Esophagus muscularis mucosa (tissue), 4 donors: Measurements from ENCODE around the gene PRPF31. TPM values are rescaled to one million over a fixed set of nuclear protein-coding genes. Genes with fewer than 3 reads are reported as not detected.
A peak's percentile ranks its signal among the peaks of the same experiment; 100 is the strongest.

Source experiments
- DNase-seq: peaks from one replicate; pipeline ENCODE4 v3.0.0-alpha.2; 2017; ENCODE audit errors: extremely low spot score
- H3K27ac ChIP-seq, 4 donors: fragments of 200-600 bp; sonication (generic); replicated peaks in 1 of 4; 1 replicate in 3 of 4; 2 replicates in 1 of 4; pipeline ENCODE4 v1.5.1; 2016 to 2019; ENCODE audit warnings: mild to moderate bottlenecking in 1 of 4
- H3K27me3 ChIP-seq, 4 donors: fragments of 200-600 bp; sonication (generic); one replicate each; pipeline versions ENCODE4 v1.5.1 to v1.6.0; 2016 to 2019
- H3K36me3 ChIP-seq, 4 donors: fragments of 200-600 bp; sonication (generic); one replicate each; pipeline ENCODE4 v1.5.1; 2016 to 2019
- H3K4me1 ChIP-seq, 4 donors: fragments of 200-600 bp; sonication (generic); one replicate each; pipeline ENCODE4 v1.5.1; 2016 to 2019
- H3K4me3 ChIP-seq, 4 donors: fragments of 200-600 bp; sonication (generic); 1 replicate in 2 of 4; 2 replicates in 2 of 4; pipeline ENCODE4 v1.5.1; 2016 to 2019; ENCODE audit warnings: mild to moderate bottlenecking in 4 of 4, moderate library complexity in 1 of 4
- H3K9me3 ChIP-seq, 4 donors: fragments of 200-600 bp; sonication (generic); 1 replicate in 3 of 4; 2 replicates in 1 of 4; pipeline ENCODE4 v1.5.1; 2016 to 2019
- CTCF ChIP-seq, 3 experiments: fragments of 200-600 bp in 2 of 3; fragments of 450-650 bp in 1 of 3; sonication (generic) in 2 of 3; IDR thresholded peaks; one replicate each; pipeline ENCODE4 v1.5.1; 2017 to 2019; ENCODE audit warnings: antibody characterized with exemption in 3 of 3, mild to moderate bottlenecking in 2 of 3, moderate library complexity in 1 of 3
- EP300 ChIP-seq: sonication (generic); formaldehyde crosslinking; IDR thresholded peaks from one replicate; pipeline ENCODE4 v1.6.1; 2017; ENCODE audit warnings: antibody characterized with exemption
- POLR2A ChIP-seq: fragments of 450-650 bp; IDR thresholded peaks from one replicate; pipeline ENCODE4 v1.6.1; 2017; ENCODE audit warnings: antibody characterized with exemption, moderate library complexity, mild to moderate bottlenecking, low read depth
- POLR2AphosphoS5 ChIP-seq, 2 donors: sonication (generic); formaldehyde crosslinking; IDR thresholded peaks; one replicate each; pipeline ENCODE4 v1.6.1; 2017; ENCODE audit warnings: antibody characterized with exemption in 2 of 2
- WGBS: methylation state at CpG from one replicate; pipeline ENCODE4 v1.1.5; 2018; 5-methylcytosine and 5-hydroxymethylcytosine counted together
- intact Hi-C: fragments of 100-400 bp; cut with DNase I; formaldehyde crosslinking; loops from one replicate; pipeline ENCODE4 v1.15.1; 2023
- total RNA-seq, 4 donors: library from RNA; depleted of rRNA; stranded (reverse); fragments of >200 nt; gene quantifications; one replicate each; pipeline versions ENCODE4 v1.1.0 to v1.2.1, GENCODE V29; 2016

PRPF31 gene
- total RNA-seq, 4 donors from 2014 or later, result 44.9 to 64.3 (median 56.0) TPM

- Histone ChIP-seq H3K9me3 (no peaks in the 10 kb centered on the region), H3K36me3 (peaks cover 3 to 5% (median 4%) of the 10 kb centered on the region in 4 donors), H3K27ac (peak overlapping the region in 3 of 4 donors; percentile 92 to 97 (median 93)), H3K27me3 (peaks cover 0 to 33% (median 7%) of the 10 kb centered on the region in 4 donors), H3K4me1 (peaks cover 45 to 60% (median 56%) of the 10 kb centered on the region in 4 donors), H3K4me3 (peak overlapping the region; percentile 46 to 66 (median 51))
- no peak for DNase-seq
- intact Hi-C loops, result no loop called here
- no peak for TF ChIP-seq CTCF (IDR thresholded peaks at IDR 0.05)
- TF ChIP-seq EP300, result no peak
- no peak for TF ChIP-seq POLR2A
- TF ChIP-seq POLR2AphosphoS5 (IDR thresholded peaks at IDR 0.05), result no peak
- WGBS, result 71% methylated on average over 14 of the region's 14 CpGs
These were observed 47.3 kb downstream of the PRPF31 start for GRCh38 chr19:54162884-54163283.

GRCh38 chr19:54164369-54165068 lies 49.0 kb downstream of the PRPF31 start:
- Histone ChIP-seq H3K27me3 (peaks cover 0 to 39% (median 7%) of the 10 kb centered on the region in 4 donors), H3K4me3 (peak overlapping the region in 2 of 4 donors; percentile 16 to 39), H3K27ac (no peak overlapping the region), H3K36me3 (no peaks in the 10 kb centered on the region), H3K9me3 (no peaks in the 10 kb centered on the region), H3K4me1 (peaks cover 39 to 53% (median 49%) of the 10 kb centered on the region in 4 donors)
- intact Hi-C loops, result loop anchor here (5.0 kb wide), 1 partner anchor 38 kb away; the partner anchor contains the start of gene RPS9
- DNase-seq, result no peak
- 14% methylated on average over 18 of the region's 37 CpGs for WGBS
- TF ChIP-seq EP300 (no peak), CTCF (IDR thresholded peaks at IDR 0.05) (no peak)

- TF ChIP-seq CTCF (IDR thresholded peaks at IDR 0.05) (no peak), POLR2A (no peak), EP300 (no peak), POLR2AphosphoS5 (IDR thresholded peaks at IDR 0.05) (no peak)
- WGBS, result 90% methylated on average over 25 of the region's 25 CpGs
- H3K36me3 ChIP-seq, result no peaks in the 10 kb centered on the region
- no peaks in the 10 kb centered on the region for H3K9me3 ChIP-seq
- H3K4me3 ChIP-seq, result no peak overlapping the region
- no peak overlapping the region for H3K27ac ChIP-seq
- peaks cover 37 to 50% (median 47%) of the 10 kb centered on the region in 4 donors for H3K4me1 ChIP-seq
- no peak for DNase-seq
- intact Hi-C loops, result loop anchor here (5.0 kb wide), 1 partner anchor 37 kb away; the partner anchor contains the start of gene RPS9
- peaks cover 0 to 39% (median 7%) of the 10 kb centered on the region in 4 donors for H3K27me3 ChIP-seq
These were observed 49.7 kb downstream of the PRPF31 start for GRCh38 chr19:54165222-54165621.

- Histone ChIP-seq H3K27ac (no peak overlapping the region), H3K4me1 (peaks cover 12 to 28% (median 18%) of the 10 kb centered on the region in 4 donors), H3K36me3 (no peaks in the 10 kb centered on the region), H3K9me3 (no peaks in the 10 kb centered on the region), H3K4me3 (peak overlapping the region in 1 of 4 donors; percentile 7), H3K27me3 (peaks cover 0 to 58% (median 13%) of the 10 kb centered on the region in 4 donors)
- intact Hi-C loops, result loop anchor here (5.0 kb wide), 1 partner anchor 34 kb away; the partner anchor contains the start of gene RPS9
- TF ChIP-seq CTCF (IDR thresholded peaks at IDR 0.05) (peak; percentile 79 to 89 (median 81)), POLR2A (no peak)
- 9% methylated on average over 11 of the region's 25 CpGs for WGBS
- DNase-seq, result peak; percentile 97
These were observed 52.8 kb downstream of the PRPF31 start for GRCh38 chr19:54168174-54168917.
